A204.1 (cell line): ENCODE results near the gene CSH1.
"Not testable (repeated sequence)": the region's sequence is repeated elsewhere in the genome, so short reads cannot be mapped to it uniquely, and the experiment has no call there.

Source experiments
- FAIRE-seq: peaks from 2 replicates; lab custom pipeline; 2012; peaks lifted over from hg19 to GRCh38; lab: Jason Lieb, UNC

Gene CSH1

GRCh38 chr17:63856425-63856824, 39.9 kb downstream of the CSH1 start:
- not testable (repeated sequence) for FAIRE-seq

GRCh38 chr17:63855185-63855584, 41.2 kb downstream of the CSH1 start:
- FAIRE-seq = no peak

GRCh38 chr17:63854709-63855108, 41.7 kb downstream of the CSH1 start:
- no peak for FAIRE-seq

GRCh38 chr17:63853260-63853659, 43.1 kb downstream of the CSH1 start:
- no peak for FAIRE-seq

DNA sequence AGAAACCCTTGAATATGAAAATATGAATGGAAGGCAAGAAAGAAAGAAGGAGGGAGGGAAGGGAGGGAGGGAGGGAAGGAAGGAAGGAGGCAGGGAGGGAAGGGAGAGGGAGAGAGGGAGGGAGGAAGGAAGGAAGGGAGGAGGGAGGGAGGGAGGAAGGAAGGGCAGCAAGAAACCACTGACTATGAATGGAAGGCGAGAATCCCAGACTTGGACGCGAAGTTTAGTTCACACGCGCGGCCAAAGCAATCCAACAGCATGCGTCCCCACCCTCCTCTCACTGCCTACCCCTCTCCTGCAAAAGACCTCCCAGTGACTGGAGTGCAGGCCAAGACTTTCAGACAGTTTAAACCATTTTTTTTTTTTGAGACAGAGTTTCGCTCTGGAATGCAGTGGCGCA, 46.0 kb downstream of the CSH1 start:
- FAIRE-seq = no peak

DNA sequence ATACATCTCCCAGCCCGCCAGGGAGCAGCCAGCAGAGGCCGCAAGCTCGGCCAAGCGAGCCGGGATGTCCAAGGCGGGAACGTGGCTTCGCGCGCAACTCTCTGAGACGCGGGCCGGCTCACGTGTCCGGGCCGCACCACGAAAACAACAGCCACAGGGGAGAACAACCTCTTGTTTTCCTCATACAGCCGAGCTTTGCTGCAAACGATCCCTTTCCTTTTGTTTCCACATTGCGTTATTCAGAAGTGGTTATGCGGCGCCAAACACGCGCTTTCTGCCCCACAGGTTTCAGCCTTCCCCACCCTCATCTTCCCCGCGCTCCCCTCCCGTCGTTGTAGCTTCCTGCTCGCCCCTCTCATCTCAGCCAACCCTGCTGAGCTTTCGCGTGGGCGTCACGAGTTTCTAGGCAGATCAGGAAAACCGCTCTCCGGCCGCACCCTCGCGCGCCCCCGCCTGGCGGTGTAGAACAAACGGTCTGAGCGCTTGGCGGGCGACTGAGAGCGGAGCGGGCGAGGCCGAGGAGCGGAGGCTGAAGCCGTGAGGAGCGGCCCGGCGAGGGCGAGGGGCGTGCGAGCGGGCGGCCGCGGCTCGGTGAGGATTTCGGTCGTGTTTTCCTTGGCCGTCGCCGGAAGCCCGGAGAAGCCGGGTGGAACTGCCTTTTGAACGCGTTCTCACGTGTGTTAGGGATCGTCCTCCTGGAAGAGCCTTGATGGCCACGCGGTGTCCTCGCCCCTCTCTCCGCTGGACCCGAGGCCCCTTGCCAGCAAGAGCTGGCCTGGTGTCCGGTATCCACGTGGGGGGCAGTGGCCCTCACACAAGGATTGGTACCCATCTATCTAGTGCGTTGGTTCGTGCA, 47.3 kb downstream of the CSH1 start:
- FAIRE-seq = no peak

DNA sequence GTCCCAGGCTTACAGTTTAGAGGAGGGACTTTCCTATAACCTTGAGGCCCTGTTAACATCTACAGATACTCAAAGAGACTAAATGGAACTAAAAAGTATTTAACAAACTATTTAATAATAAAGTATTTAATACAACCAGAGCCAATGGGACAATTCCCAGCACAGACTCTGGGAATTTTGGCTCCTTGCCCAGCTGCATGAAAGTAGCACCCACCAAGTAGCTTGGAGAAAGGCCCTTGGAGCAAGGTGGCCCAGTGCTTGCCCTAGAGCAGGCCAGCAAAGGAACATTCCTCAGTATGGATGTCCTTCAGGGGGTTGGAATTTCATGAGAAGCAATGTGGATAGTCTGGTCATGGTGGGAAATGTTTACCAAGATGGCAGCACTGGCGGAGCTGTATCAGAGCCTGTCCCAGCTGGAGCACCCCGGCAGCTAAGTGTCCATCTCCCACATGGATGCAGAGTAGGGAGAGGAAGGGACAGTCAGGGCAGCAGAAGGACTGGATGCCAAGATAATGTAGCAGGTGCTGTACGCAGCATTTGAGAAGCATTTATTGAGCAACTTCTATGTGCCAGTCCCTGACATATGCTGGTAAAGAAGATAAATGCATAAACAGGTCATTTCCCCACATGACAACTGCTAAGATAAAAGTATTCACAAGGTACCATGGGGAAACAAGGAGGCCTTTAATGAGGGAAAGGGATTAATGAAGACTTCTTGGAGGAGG, 48.7 kb downstream of the CSH1 start:
- FAIRE-seq = no peak

GRCh38 chr17:63845509-63845908, 50.9 kb downstream of the CSH1 start:
- FAIRE-seq = no peak
